EL (cell line): ENCODE data around the gene ARHGAP42.

Source experiments
- DNase-seq: peaks from one replicate; pipeline ENCODE4 v3.0.0-alpha.2; 2016

Gene ARHGAP42

GRCh38 chr11:100682247-100682969 lies 4.7 kb upstream of the ARHGAP42 start:
- peak; percentile 37 for DNase-seq

- no peak for DNase-seq
Measured at GRCh38 chr11:100683126-100683525, 4.0 kb upstream of the ARHGAP42 start.

- DNase-seq, result no peak
Measured at GRCh38 chr11:100684101-100685065, 2.7 kb upstream of the ARHGAP42 start.

- no peak for DNase-seq
Measured at GRCh38 chr11:100686476-100687053, 523 bp upstream of the ARHGAP42 start.

- DNase-seq, result peak; percentile 82
Measured at GRCh38 chr11:100687630-100688395, 725 bp downstream of the ARHGAP42 start.

GRCh38 chr11:100689141-100689540 lies 2.1 kb downstream of the ARHGAP42 start:
- DNase-seq, result no peak

GRCh38 chr11:100691896-100692653 lies 5.0 kb downstream of the ARHGAP42 start:
- no peak for DNase-seq

- DNase-seq, result no peak
Measured at GRCh38 chr11:100695911-100696310, 8.8 kb downstream of the ARHGAP42 start.

- DNase-seq, result no peak
Measured at GRCh38 chr11:100703139-100703538, 16.1 kb downstream of the ARHGAP42 start.

GRCh38 chr11:100703801-100704575 lies 16.9 kb downstream of the ARHGAP42 start:
- DNase-seq, result no peak

GRCh38 chr11:100705447-100705846 lies 18.4 kb downstream of the ARHGAP42 start:
- no peak for DNase-seq

- no peak for DNase-seq
Measured at GRCh38 chr11:100706179-100706578, 19.1 kb downstream of the ARHGAP42 start.

- DNase-seq, result peak; percentile 16
Measured at GRCh38 chr11:100709233-100709957, 22.3 kb downstream of the ARHGAP42 start.

- DNase-seq, result no peak
Measured at GRCh38 chr11:100711984-100712383, 24.9 kb downstream of the ARHGAP42 start.

- no peak for DNase-seq
Measured at GRCh38 chr11:100712583-100712982, 25.5 kb downstream of the ARHGAP42 start.

GRCh38 chr11:100715165-100715761 lies 28.2 kb downstream of the ARHGAP42 start:
- DNase-seq, result no peak

GRCh38 chr11:100716838-100717237 lies 29.8 kb downstream of the ARHGAP42 start:
- no peak for DNase-seq

GRCh38 chr11:100719362-100719761 lies 32.3 kb downstream of the ARHGAP42 start:
- DNase-seq, result no peak

- DNase-seq, result peak; percentile 76
Measured at GRCh38 chr11:100719809-100720221, 32.7 kb downstream of the ARHGAP42 start.

- no peak for DNase-seq
Measured at GRCh38 chr11:100726680-100727079, 39.6 kb downstream of the ARHGAP42 start.
